ENCODE measurements around the gene OXNAD1.
A peak's percentile ranks its signal among the peaks of the same experiment; 100 is the strongest.
"Not testable (repeated sequence)": the region's sequence is repeated elsewhere in the genome, so short reads cannot be mapped to it uniquely, and the experiment has no call there.

Gene OXNAD1

DNA sequence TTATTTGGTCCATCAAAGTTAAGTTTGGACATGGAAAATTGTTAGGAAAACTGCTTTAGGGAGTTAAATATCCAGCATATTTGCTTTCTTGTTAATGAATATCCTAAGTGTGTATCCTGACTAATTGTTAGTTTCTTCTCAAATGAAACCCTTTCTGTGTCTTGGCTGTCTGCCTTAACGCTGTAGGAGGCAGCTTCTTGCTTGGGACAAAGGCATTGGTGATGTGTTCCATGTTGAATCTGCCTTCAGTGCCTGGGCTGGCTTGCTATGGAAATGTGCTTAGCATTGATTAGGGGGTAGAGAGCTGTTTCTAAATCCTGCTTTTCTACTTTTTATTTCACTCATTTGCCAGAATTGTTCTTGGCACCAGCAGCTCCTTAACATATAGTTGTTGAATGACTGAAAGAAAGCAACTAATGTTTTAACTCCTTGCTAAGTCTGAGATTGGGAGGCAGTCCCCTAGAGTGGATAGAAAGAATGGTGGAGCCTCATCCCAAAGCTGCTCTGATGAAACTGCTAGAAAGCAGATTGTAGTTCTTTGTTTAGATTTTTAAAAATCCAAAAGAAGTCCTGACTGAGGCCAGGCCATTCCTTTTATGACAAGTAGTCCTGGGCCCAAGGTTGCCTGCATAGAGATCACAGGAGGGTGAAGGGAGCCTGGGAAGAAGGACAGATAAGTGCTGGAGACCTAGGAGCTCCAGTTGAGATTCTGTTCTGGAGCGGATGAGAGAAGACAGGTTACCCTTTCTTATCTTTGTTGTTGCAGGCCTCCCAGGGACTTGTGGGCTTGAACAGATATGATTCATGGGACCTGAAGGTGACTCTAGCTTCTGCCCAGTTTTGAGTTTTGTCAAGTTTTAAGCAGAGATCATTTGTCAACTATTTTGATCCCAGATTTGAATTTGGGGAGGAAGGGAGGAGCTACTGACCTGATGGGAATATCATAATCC is 39.3 kb downstream of the OXNAD1 start:
- DNase-seq, result no peak

DNA sequence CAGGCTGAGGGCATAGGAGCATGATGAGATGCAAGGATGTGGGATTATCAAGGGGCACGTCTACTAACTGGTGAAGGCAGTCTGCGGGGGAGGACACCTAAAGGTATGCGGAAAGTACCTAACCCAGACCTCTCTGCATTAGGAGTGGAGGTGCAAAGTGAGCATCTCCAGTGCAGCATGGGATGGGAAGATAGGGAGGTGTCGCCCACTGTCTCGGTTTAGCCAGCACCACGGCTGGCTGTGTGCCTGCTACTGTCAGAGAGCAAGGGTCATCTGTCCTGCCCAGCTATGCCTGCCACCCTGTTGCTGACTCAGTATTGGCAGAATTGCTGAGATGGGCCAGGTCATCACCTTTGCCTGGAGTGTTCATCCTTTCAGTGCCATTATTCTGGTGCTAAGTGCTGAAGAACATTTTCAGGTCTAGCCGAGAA is 40.1 kb downstream of the OXNAD1 start:
- peak; percentile 54 for DNase-seq

GRCh38 chr3:16307832-16308531 is 43.0 kb downstream of the OXNAD1 start:
- no peak for DNase-seq

GRCh38 chr3:16308727-16309126 is 43.7 kb downstream of the OXNAD1 start:
- no peak for DNase-seq

DNA sequence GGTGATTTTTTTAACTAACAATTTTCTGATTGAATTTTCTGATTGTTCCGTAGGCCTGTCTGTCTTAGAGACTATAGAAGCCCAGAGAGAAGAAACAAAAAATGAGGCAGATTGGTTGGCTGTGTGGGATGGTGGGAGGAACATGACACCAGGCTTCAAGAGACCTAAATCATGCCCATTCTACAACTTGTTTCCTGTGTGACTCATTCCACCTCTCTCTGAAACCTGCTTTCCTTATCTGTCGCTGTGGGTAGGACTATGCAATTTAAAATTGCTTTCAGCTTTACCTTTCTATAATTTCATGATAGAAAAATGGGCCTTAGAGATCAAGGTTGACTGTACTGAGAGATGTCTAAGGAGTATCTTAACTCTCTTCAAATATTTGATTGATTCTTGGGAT is 44.5 kb downstream of the OXNAD1 start:
- DNase-seq, result peak; percentile 92

- DNase-seq, result not testable (repeated sequence)
Observed at GRCh38 chr3:16310486-16310885, 45.5 kb downstream of the OXNAD1 start.

- peak; percentile 88 for DNase-seq
Observed at GRCh38 chr3:16311960-16312451, 47.0 kb downstream of the OXNAD1 start.

GRCh38 chr3:16313886-16314645 is 49.1 kb downstream of the OXNAD1 start:
- DNase-seq, result no peak

GRCh38 chr3:16315623-16316022 is 50.6 kb downstream of the OXNAD1 start:
- DNase-seq, result no peak

- no peak for DNase-seq
Observed at GRCh38 chr3:16316396-16316795, 51.4 kb downstream of the OXNAD1 start.

- DNase-seq, result no peak
Observed at GRCh38 chr3:16316847-16317560, 52.0 kb downstream of the OXNAD1 start.

DNA sequence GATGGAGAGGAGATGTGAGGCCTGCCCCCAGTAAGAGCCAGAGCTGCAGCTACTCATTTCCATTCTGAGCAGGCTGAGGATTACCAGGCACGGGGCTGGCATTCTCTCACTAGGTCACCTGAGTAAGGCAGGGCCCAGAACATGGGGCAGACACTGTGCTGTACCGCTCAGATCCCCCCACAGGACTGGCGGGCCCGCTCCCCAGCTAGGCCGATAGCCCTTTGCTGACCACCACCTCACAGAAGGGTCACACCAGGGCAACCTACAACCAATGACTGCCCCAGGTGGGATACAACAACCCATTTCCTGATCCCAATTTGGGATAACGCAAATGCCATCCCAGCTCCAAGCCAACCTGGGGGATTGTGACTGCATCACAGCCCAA is 52.5 kb downstream of the OXNAD1 start:
- no peak for DNase-seq

DNA sequence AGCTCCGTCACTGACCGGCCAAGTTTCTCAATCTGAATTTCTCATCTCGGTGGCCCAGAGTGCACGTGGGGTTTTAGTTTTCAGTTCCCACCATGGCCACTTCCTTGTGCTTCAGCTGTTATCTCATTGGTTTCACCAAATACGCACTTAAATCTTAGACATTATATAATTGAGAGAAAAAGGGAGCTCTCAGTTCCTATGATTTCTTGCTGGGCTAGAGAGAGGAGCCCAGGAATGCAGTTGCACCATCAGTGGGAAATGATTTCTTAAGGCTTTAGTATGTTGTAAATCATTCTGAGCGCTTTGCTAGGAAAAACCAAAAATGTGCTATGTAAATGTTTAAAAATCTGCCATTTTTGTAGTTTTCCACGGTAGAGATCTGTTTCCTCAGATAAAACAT is 53.2 kb downstream of the OXNAD1 start:
- no peak for DNase-seq

- peak; percentile 94 for DNase-seq
Observed at GRCh38 chr3:16319307-16319706, 54.3 kb downstream of the OXNAD1 start.

- DNase-seq, result no peak
Observed at GRCh38 chr3:16319723-16320122, 54.7 kb downstream of the OXNAD1 start.

DNA sequence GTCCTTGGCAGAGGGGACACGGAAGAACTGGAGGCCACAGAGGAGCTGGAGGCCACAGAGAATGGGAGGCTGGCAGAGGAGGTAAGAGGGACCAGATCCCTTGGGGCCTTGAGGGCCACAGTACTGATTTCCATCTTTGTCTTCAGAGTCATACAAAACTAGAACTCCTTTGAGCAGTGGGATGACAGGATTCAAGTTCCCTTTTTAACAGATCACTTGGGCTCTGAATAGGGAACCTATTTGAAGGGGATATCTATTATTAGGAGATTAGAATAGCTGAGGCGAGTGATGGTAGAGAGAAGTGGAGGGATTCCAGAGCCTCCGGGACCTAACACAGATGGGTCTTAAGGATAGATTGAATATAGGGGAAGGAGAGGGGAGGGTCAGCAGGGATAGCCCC is 55.7 kb downstream of the OXNAD1 start:
- no peak for DNase-seq

DNA sequence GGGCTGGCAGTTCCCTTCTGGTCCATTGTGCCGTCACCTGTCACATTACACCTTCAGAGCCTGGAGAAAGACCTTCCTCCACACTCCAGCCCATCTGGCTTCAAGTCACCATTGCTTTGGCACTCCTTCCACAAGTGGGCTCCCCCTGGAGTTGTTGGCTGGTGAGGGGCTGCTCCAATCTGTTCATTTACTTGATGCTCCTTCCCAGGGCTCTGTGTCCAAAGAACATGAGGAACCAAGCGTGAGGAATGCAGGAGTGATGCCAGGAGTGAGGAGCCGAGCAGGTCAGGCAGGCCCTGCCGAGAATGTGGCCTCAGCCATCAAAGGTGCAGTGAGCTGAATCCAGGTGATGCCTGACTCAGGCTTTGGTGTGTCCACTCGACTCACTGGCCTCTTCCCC is 57.2 kb downstream of the OXNAD1 start:
- no peak for DNase-seq

- DNase-seq, result no peak
Observed at GRCh38 chr3:16323737-16324136, 58.7 kb downstream of the OXNAD1 start.

GRCh38 chr3:16325850-16326249 is 60.8 kb downstream of the OXNAD1 start:
- DNase-seq, result no peak

- no peak for DNase-seq
Observed at GRCh38 chr3:16326724-16327349, 61.8 kb downstream of the OXNAD1 start.

GRCh38 chr3:16328124-16328523 is 63.1 kb downstream of the OXNAD1 start:
- DNase-seq, result no peak
